Transverse colon (tissue), 4 donors: ENCODE results near the gene DCHS2.

Experiments used
- EP300 ChIP-seq: sonication (generic); formaldehyde crosslinking; IDR thresholded peaks from one replicate; pipeline ENCODE4 v1.6.1; 2017; ENCODE audit warnings: antibody characterized with exemption, low read depth
- POLR2A ChIP-seq: fragments of 450-650 bp; IDR thresholded peaks from one replicate; pipeline ENCODE4 v1.6.1; 2016; ENCODE audit warnings: antibody characterized with exemption, mild to moderate bottlenecking, moderate library complexity
- POLR2AphosphoS5 ChIP-seq, 3 donors: sonication (generic); formaldehyde crosslinking; IDR thresholded peaks; one replicate each; pipeline ENCODE4 v1.6.1; 2016; ENCODE audit warnings: antibody characterized with exemption in 3 of 3
- TF ChIP-seq, protein P1 (sequence below), 5 experiments: fragments of 200-600 bp in 3 of 5; fragments of 450-650 bp in 2 of 5; sonication (generic) in 3 of 5; IDR thresholded peaks; 1 replicate in 2 of 5; 2 replicates in 3 of 5; pipeline ENCODE4 v1.5.1; 2016 to 2017; ENCODE audit warnings: antibody characterized with exemption in 5 of 5, inconsistent platforms in 3 of 5, mild to moderate bottlenecking in 2 of 5, moderate library complexity in 1 of 5

GRCh38 chr4:154416190-154416547 lies 75.4 kb downstream of the DCHS2 start:
- TF ChIP-seq, protein P1, sequence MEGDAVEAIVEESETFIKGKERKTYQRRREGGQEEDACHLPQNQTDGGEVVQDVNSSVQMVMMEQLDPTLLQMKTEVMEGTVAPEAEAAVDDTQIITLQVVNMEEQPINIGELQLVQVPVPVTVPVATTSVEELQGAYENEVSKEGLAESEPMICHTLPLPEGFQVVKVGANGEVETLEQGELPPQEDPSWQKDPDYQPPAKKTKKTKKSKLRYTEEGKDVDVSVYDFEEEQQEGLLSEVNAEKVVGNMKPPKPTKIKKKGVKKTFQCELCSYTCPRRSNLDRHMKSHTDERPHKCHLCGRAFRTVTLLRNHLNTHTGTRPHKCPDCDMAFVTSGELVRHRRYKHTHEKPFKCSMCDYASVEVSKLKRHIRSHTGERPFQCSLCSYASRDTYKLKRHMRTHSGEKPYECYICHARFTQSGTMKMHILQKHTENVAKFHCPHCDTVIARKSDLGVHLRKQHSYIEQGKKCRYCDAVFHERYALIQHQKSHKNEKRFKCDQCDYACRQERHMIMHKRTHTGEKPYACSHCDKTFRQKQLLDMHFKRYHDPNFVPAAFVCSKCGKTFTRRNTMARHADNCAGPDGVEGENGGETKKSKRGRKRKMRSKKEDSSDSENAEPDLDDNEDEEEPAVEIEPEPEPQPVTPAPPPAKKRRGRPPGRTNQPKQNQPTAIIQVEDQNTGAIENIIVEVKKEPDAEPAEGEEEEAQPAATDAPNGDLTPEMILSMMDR (IDR thresholded peaks at IDR 0.05): no peak
- no peak for TF ChIP-seq POLR2A
- no peak for TF ChIP-seq EP300
- TF ChIP-seq POLR2AphosphoS5 (IDR thresholded peaks at IDR 0.05): no peak
